ENCODE data around the gene RNF212. TPM values are rescaled to one million over a fixed set of nuclear protein-coding genes. Genes with fewer than 3 reads are reported as not detected.
"Not testable (repeated sequence)": the region's sequence is repeated elsewhere in the genome, so short reads cannot be mapped to it uniquely, and the experiment has no call there.

RNF212 gene
- total RNA-seq, 1 experiment from 2014 or later, result 2.4 TPM

DNA sequence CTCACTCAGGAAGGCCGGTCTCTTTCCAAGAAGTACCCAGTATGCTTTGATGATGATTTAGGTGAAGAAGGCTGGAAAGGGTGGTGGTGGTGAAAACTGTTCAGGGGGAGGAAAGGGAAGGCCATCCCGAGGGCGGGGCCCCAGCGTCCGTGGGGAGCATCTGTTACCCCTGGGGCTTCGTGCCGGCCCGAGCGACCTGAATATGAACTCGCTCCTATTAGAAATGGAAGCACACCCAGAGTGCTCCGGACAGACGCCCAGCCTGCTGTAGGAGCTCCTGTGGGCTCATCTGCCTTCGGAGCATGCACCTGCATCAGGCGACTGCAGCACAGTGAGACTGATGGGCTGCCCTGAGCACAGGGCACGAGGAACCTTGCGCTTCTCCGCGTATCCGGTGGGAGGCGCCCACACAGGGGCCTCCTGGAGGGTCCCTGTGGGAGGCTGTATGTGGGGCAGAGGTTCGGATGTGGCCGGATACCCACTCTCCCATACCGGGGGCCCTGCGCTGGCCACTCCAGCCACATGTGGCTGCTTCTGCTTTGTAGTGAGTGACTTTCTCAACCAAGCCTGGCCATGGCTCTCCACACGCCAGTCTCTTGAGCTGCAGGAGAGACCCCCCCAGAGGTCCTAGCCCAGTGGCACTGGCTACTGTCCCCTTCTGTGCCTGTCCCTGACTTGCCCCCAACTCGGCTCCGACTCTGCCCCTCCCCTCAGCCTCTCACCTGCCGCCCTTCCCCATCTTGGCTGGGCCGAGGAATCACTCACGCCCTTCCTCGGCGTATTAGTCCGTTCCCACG lies 65.2 kb downstream of the RNF212 start:
- Histone ChIP-seq H3K4me3 (ENCODE audit: low read depth, low read length, poor library complexity, severe bottlenecking) (no peak overlapping the region), H3K27ac (ENCODE audit: low read depth, low read length, poor library complexity, severe bottlenecking) (no peak overlapping the region), H3K36me3 (ENCODE audit: insufficient read depth, low read length, poor library complexity, severe bottlenecking) (no peaks in the 10 kb centered on the region), H3K27me3 (replicated peaks; ENCODE audit: insufficient read depth, low read depth, low read length, poor library complexity) (peaks cover 68% of the 10 kb centered on the region), H3K4me1 (ENCODE audit: insufficient read depth, low read length, poor library complexity, severe bottlenecking) (no peaks in the 10 kb centered on the region), H3K9me3 (ENCODE audit: low read depth, low read length, poor library complexity, severe bottlenecking) (no peaks in the 10 kb centered on the region)
- intact Hi-C loops (cut with micrococcal nuclease; ENCODE audit: unreplicated experiment), result no loop called here
- CTCF ChIA-PET, result no interaction called here
- POLR2A ChIA-PET (ENCODE audit: low non-redundant PET), result no interaction called here
- no peak for TF ChIP-seq EZH2 (IDR thresholded peaks at IDR 0.05; ENCODE audit: borderline replicate concordance, low read depth, low read length, poor library complexity, severe bottlenecking)
- TF ChIP-seq, protein P1, sequence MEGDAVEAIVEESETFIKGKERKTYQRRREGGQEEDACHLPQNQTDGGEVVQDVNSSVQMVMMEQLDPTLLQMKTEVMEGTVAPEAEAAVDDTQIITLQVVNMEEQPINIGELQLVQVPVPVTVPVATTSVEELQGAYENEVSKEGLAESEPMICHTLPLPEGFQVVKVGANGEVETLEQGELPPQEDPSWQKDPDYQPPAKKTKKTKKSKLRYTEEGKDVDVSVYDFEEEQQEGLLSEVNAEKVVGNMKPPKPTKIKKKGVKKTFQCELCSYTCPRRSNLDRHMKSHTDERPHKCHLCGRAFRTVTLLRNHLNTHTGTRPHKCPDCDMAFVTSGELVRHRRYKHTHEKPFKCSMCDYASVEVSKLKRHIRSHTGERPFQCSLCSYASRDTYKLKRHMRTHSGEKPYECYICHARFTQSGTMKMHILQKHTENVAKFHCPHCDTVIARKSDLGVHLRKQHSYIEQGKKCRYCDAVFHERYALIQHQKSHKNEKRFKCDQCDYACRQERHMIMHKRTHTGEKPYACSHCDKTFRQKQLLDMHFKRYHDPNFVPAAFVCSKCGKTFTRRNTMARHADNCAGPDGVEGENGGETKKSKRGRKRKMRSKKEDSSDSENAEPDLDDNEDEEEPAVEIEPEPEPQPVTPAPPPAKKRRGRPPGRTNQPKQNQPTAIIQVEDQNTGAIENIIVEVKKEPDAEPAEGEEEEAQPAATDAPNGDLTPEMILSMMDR (conservative IDR thresholded peaks at IDR 0.05; ENCODE audit: low read depth, low read length), result no peak
- no TSS peak for BruUV-seq (replicated peaks)
- no peak for DNase-seq (ENCODE audit: low spot score)

GRCh38 chr4:1047106-1047975 lies 66.0 kb downstream of the RNF212 start:
- Histone ChIP-seq H3K27ac (ENCODE audit: low read depth, low read length, poor library complexity, severe bottlenecking) (no peak overlapping the region), H3K4me3 (ENCODE audit: low read depth, low read length, poor library complexity, severe bottlenecking) (no peak overlapping the region), H3K9me3 (ENCODE audit: low read depth, low read length, poor library complexity, severe bottlenecking) (no peaks in the 10 kb centered on the region), H3K36me3 (ENCODE audit: insufficient read depth, low read length, poor library complexity, severe bottlenecking) (no peaks in the 10 kb centered on the region), H3K4me1 (ENCODE audit: insufficient read depth, low read length, poor library complexity, severe bottlenecking) (no peaks in the 10 kb centered on the region), H3K27me3 (replicated peaks; ENCODE audit: insufficient read depth, low read depth, low read length, poor library complexity) (peaks cover 59% of the 10 kb centered on the region)
- no peak for DNase-seq (ENCODE audit: low spot score)
- intact Hi-C loops (cut with micrococcal nuclease; ENCODE audit: unreplicated experiment), result no loop called here
- ChIA-PET POLR2A (ENCODE audit: low non-redundant PET) (no interaction called here), CTCF (interaction anchor here (0.8 kb wide), 1 partner anchor 16 kb away, joined by 5 read pairs; no protein-coding TSS in a partner anchor)
- BruUV-seq (replicated peaks), result no TSS peak
- TF ChIP-seq, protein P1 (conservative IDR thresholded peaks at IDR 0.05; ENCODE audit: low read depth, low read length), result no peak
- TF ChIP-seq EZH2 (IDR thresholded peaks at IDR 0.05; ENCODE audit: borderline replicate concordance, low read depth, low read length, poor library complexity, severe bottlenecking), result no peak

DNA sequence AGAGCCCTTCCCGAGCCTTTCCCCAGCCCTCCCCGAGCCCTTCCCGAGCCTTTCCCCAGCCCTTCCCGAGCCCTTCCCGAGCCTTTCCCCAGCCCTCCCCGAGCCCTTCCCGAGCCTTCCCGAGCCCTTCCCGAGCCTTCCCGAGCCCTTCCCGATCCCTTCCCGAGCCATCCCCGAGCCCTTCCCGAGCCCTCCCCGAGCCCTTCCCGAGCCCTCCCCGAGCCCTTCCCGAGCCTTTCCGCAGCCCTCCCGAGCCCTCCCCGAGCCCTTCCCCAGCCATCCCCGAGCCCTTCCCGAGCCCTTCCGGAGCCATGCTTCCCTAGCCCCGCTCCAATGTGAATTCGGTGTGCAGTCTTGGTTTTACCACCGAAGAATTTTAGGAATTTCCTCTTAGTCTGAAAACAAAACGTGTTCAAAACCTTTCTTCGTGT lies 66.8 kb downstream of the RNF212 start:
- peaks cover 52% of the 10 kb centered on the region for H3K27me3 ChIP-seq (replicated peaks; ENCODE audit: insufficient read depth, low read depth, low read length, poor library complexity)
- H3K9me3 ChIP-seq (ENCODE audit: low read depth, low read length, poor library complexity, severe bottlenecking); H3K27ac ChIP-seq (ENCODE audit: low read depth, low read length, poor library complexity, severe bottlenecking); H3K36me3 ChIP-seq (ENCODE audit: insufficient read depth, low read length, poor library complexity, severe bottlenecking); intact Hi-C loops (cut with micrococcal nuclease; ENCODE audit: unreplicated experiment); BruUV-seq (replicated peaks); H3K4me1 ChIP-seq (ENCODE audit: insufficient read depth, low read length, poor library complexity, severe bottlenecking); H3K4me3 ChIP-seq (ENCODE audit: low read depth, low read length, poor library complexity, severe bottlenecking); POLR2A ChIA-PET (ENCODE audit: low non-redundant PET): not testable (repeated sequence)
- DNase-seq (ENCODE audit: low spot score), result peak; percentile 59
- CTCF ChIA-PET, result interaction anchor here (0.8 kb wide), 1 partner anchor 16 kb away, joined by 5 read pairs; no protein-coding TSS in a partner anchor
